HG03439 (cell line): ENCODE results near the gene LDHD.

Experiments
- ATAC-seq: cut with Tn5 transposase; IDR thresholded peaks from one replicate; pipeline ENCODE4 v1.9.1; 2021; ENCODE audit warnings: mild to moderate bottlenecking, moderate library complexity; ENCODE audit not compliant: unreplicated experiment

Gene LDHD

GRCh38 chr16:75114946-75115825 is 1.4 kb downstream of the LDHD start:
- ATAC-seq = no peak

GRCh38 chr16:75114179-75114945 is 2.2 kb downstream of the LDHD start:
- no peak for ATAC-seq

- ATAC-seq = no peak
Observed at GRCh38 chr16:75113541-75114121, 2.9 kb downstream of the LDHD start.

- ATAC-seq = no peak
Observed at GRCh38 chr16:75112734-75113491, 3.7 kb downstream of the LDHD start.

- ATAC-seq = no peak
Observed at GRCh38 chr16:75111961-75112733, 4.4 kb downstream of the LDHD start.

GRCh38 chr16:75111514-75111940 is 5.1 kb downstream of the LDHD start:
- peak; percentile 9 for ATAC-seq

- ATAC-seq = peak; percentile 82
Observed at GRCh38 chr16:75110637-75111513, 5.7 kb downstream of the LDHD start.

GRCh38 chr16:75109732-75110243 is 6.8 kb downstream of the LDHD start:
- ATAC-seq = no peak

GRCh38 chr16:75108792-75109731 is 7.5 kb downstream of the LDHD start:
- ATAC-seq = no peak

- ATAC-seq = no peak
Observed at GRCh38 chr16:75107505-75107904, 9.1 kb downstream of the LDHD start.

GRCh38 chr16:75106351-75107274 is 10.0 kb downstream of the LDHD start:
- no peak for ATAC-seq

- ATAC-seq = no peak
Observed at GRCh38 chr16:75105306-75106061, 11.1 kb downstream of the LDHD start.

- ATAC-seq = no peak
Observed at GRCh38 chr16:75104836-75105235, 11.7 kb downstream of the LDHD start.

GRCh38 chr16:75103994-75104393 is 12.6 kb downstream of the LDHD start:
- no peak for ATAC-seq

- no peak for ATAC-seq
Observed at GRCh38 chr16:75102595-75102994, 14.0 kb downstream of the LDHD start.

GRCh38 chr16:75101635-75102034 is 14.9 kb downstream of the LDHD start:
- no peak for ATAC-seq
